ENCODE data around the gene GFRA4.

- no peak for TF ChIP-seq CTCF (IDR thresholded peaks at IDR 0.05)
- no peak for TF ChIP-seq POLR2A (IDR thresholded peaks at IDR 0.05)
Observed at GRCh38 chr20:3613821-3614440, 49.3 kb downstream of the GFRA4 start.

All from adrenal gland (tissue), 5 donors.